Middle frontal gyrus (tissue), 1 donor: ENCODE results near the gene RAB26.

Experiments
- DNase-seq: peaks from one replicate; pipeline ENCODE4 v3.0.0-alpha.2; 2015; ENCODE audit warnings: low spot score; ENCODE audit errors: extremely low spot score

Gene RAB26

DNA sequence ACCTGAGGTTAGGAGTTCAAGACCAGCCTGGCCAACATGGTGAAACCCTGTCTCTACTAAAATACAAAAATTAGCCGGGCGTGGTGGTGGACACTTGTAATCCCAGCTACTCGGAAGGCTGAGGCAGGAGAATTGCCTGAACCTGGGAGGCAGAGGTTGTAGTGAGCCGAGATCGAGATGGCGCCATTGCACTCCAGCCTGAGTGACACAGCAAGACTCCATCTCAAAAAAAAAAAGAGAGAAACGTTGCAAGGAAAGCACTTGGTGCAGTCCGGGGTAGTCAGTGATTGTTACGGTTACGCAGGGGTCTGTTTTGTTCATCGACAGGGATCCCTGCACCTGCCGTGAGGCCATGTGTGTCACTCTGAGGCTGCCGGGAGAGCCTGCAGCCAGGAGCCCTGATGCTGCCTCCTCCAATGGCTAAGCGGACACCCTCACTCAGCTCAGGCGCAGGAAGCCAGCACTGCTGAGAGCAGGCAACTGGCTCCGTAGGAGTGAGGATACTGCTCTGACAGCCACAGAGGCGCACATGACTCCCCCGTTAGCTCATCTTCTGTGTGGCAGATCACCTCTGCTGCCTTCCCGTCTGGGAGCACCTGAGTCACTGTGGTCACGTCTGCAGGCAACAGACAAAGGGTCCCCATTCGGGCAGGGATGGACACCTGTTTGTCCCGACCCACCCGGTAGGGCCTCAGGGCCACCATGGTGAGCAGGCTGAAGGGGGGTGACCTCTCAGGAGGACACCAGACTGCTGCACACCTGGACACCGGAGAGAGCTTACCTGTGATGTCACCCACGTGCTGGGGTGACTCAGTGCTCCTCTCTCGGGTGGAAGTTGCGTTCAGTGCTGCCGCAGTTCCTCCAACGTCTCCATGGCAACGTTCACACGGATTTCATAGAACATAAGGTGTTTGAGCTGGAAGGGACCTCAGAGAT lies 5.2 kb upstream of the RAB26 start:
- DNase-seq, result peak; percentile 40

DNA sequence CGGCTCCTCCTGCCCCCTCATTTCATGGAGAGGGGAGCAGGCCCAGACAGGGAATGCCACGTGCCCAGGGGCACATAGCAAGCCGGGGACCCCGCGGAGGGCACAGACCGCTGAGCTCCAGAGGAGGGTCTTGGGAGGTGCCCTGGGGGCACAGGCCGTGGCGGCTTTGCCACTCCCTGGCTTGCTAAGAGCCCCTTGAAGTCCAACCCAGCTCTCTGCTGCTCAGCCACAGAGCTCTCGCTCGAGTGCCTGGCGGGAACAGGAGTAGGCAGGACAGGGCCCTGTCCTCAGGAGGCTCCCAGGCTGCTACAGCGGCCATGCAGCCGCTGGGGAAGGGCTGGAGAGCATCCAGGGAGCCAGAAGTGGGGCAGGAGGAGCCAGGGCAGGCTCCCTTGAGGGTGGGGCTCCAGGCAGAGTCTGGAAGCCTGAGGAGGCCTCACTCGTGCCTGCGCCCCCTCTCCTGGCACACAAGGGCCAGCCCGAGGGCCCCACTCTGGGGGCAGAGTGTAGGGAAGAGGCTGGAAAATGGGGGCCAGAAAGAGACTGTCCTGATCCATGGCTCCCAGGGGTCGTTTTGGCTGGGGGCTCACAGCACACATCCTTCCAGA lies 4.4 kb upstream of the RAB26 start:
- no peak for DNase-seq

- DNase-seq, result no peak
Measured at GRCh38 chr16:2145843-2146242, 2.6 kb upstream of the RAB26 start.

DNA sequence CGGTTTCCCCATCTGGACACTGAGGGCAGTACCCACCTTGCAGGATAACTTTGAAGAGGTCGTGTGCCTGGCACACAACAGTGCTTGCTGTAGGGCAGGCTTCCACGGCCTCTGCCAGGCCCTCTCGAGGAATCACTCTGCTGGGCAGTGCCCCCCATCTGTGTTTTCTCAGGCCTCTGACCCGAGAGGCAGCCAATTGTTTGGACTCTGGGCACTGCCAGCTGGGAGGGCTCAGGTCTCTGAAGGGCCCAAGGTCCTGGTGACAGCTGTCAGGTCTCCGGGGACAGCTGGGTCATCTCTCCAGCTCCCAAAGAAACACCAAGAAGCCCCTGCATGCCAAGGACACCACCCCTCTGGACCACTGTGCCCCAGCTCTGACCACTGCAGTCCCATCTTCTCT lies 1.0 kb upstream of the RAB26 start:
- no peak for DNase-seq

DNA sequence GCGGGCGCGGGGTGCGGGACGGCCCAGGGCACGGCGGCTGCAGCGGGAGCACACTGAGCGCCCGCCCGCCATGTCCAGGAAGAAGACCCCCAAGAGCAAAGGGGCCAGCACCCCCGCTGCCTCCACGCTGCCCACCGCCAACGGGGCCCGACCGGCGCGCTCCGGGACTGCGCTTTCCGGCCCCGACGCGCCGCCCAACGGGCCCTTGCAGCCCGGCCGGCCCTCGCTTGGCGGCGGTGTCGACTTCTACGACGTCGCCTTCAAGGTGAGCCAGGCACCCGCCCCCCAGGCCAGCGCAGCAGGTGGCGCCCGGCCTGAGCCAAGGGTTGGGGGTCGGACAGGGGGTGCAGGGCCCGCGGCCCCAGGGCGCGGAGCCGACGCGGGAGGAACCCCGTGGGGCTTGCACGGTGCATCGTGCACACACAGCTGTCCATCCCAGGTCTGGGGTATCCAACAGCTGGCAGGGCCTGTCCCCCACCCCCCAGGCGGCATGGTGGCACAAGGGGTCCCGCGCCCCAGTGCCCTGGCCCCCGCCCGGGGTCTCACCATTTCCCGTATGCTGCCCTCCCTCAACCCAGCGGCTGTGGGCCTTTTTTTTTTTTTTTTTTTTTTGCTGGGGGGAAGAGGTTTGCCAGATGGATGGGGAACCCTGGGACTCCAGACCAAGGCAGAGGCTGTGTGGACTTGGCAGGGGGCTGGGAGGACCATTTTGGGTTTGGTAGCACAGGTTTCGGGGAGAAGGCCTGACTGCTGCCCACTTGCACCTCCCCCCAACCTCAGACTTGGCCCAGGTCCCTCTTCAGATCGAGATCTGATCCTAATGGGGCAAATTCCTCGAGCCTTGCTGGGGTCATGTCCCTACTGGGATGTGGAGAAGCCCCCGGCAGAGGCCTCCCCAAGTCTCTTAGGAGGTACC lies 547 bp downstream of the RAB26 start:
- DNase-seq, result no peak

DNA sequence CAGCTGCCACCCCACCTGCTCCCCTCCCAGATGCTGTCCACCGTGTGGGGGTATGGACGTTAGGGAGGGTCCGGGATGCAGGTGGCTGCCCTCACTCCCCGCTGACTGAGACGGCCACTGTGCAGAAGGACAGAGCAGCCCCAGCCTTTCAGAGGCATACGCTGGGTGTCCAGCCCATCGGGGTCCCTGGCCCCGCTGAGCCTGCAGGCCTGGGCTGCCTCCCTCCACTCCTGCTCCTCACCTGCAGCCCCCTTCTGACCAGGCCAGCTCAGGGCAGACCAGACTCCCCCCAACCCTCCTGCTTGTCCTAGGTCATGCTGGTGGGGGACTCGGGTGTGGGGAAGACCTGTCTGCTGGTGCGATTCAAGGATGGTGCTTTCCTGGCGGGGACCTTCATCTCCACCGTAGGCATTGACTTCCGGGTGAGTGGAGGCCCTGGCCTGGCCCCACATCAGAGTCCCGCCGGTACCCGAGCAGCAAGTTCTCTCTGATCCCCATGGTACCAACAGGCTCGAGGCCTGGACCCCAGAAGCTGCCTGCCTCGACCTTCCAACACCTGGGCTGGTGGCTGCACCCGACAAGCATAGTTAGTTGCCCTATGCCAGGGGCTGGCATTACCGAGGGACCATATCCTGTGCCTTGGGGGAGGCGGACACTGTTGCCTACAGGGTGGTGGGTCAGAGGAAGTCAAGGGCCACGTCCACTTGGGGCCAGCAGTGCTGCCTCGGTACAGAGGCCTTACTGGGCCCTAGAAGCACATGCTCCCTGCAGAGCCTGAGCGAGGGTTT lies 1.4 kb downstream of the RAB26 start:
- DNase-seq, result no peak

- no peak for DNase-seq
Measured at GRCh38 chr16:2150418-2151187, 2.2 kb downstream of the RAB26 start.

GRCh38 chr16:2151188-2152091 lies 3.0 kb downstream of the RAB26 start:
- no peak for DNase-seq

DNA sequence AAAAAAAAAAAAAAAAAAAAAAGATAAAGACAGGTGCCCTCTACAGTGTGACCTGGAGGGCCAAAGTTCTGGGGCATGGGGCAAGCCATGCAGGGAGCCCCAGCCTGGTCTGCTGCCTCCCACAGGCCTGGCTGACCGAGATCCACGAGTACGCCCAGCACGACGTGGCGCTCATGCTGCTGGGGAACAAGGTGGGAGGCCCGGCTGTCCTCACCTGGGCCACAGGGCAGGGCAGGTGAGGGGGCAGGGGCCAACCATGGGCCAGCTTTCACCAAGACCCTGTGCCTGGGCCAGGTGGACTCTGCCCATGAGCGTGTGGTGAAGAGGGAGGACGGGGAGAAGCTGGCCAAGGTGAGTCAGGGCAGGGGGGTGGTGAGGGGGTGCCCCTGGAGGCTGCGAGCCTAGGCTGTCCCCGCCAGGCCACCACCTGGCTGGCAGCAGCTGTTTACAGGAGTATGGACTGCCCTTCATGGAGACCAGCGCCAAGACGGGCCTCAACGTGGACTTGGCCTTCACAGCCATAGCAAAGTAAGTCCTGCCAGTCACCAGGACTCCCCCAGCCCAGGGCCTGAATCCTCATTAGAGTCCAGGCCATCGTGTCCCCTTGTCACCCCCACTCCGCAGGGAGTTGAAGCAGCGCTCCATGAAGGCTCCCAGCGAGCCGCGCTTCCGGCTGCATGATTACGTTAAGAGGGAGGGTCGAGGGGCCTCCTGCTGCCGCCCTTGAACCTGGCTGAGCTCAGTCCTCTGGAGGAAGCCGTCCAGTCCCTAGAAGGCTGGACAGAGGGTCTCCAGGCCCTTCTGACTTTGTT lies 4.5 kb downstream of the RAB26 start:
- no peak for DNase-seq

DNA sequence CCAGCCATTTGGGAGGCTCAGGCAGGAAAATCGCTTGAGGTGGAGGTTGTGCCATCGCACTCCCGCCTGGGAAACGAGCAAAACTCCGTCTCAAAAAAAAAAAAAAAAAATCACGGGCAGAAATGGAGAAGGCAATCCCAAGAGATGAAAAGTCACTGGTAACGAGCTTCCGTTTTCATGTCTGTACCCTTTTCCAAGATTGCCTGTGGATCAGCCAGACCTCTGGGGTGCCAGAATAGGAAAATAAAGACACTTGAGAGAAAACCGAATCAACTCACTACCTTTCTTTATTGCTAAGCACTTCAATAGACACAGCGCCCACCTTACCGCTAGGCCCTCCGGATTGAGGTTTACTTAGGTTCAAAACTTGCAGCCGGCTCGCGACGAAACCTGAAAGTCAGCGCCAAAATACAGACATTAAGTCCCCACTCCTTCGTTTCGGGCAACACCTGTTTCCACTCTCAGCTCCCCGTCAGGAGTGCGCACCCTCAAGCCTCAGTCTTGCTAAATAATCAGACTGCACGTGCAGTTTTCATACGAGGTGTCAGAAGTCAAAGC lies 6.2 kb downstream of the RAB26 start:
- DNase-seq, result no peak

DNA sequence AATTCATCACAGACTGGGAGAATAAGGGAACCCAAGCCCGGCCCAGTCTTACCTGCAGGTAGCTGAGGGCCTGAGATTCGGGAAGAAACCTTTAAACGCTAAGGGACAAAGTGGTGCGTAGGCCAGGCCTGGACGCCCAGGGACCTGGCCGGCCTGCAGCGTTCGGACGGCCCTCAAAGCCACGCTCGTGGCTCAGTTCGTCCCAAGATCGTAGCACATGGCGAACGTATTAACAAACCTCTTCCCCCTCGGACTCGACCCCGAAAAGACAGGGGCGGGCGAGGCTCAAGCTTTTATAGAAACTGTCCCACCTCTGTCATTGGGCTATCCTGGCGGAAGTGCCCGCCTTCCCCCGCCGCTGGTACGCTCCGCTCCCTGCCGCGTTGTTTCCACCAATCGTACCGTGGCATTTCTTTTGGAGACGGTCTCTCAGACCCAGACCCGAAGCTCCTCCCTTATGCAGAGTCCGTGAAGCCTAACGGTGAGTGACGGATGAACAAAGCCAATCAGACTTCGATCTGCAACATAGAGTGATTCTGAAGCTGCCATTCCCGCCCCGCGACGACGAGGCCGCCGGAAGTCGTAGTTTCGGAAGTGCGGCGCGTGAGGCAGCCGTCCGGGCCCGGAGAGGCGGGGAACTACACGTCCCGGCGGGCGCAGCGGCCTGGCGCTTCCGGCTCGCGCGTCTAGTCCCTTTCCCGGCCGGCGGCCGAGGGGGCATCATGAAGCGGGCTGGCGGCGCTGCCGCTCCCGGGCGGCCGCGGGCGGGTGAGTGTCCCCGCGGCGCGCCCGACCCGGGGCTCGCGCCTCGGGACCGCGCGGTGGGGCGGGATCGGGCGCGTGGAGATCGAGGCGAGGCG lies 6.9 kb downstream of the RAB26 start, which contains the start of gene TRAF7:
Gene TRAF7, plus strand, starts transcription at position 692 of the 860 bp plus-strand sequence. CDS start 8,139 bp downstream, outside the sequence.
- DNase-seq, result peak; percentile 100

DNA sequence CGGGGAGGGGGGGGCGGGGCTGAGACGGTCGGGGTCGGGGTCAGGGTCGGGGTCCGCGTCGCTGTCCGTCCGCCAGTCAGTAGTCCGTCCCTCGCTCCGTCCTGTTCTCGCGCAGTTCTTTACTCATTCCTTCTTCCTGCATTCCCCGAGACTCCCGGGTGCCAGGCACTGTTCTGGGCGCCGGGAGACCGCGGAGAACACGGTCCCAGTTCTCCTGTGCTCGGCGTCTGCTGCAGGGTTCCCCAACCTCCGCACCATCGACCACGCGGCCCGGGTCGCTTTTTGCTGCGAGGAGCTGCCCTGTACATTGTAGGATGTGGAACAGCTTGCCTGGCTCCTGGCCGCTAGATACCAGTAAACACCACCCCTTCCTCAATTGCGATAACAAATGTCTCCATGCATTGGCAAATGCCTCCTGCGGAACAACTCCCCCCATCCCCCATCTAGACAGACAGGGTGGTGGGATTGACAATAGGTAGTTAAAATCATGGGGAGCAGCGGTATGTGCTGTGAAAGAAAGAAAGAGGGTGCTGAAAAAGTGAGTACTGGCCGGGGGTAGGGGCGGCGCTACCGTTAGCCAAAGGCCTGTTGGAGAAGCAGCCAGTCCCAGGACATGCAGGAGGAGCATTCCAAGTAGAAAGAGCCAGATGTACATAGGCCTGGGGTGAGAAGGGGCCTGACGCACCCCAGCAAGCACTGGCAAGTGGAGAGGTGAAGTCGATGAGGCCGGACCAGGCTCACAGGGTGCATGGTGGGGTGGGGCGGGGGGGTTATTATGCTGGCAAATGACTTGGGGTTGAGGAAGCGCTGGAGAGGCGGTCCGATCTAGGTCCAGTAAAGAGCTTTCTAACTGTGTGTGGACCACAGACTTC lies 7.8 kb downstream of the RAB26 start:
- DNase-seq, result no peak

DNA sequence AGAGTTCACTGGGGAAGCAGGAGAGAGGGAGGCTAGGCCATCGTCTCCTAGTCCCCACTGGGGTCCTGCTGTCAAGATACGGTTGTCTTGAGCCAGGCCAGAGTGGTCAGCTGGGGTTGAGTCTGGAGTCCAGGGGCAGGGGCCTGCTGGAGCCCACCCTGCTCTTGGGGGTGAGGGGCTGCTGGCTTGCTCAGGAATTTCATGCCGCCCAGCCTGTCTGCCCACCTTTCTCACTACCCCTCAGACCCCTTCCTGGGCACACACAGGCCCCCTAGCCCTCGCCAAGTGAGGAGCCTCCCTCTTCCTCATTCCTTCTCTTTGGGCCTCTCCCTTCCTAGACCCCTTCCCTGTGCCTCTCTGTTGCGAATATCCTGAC lies 8.4 kb downstream of the RAB26 start:
- DNase-seq, result no peak

- no peak for DNase-seq
Measured at GRCh38 chr16:2157480-2158261, 9.2 kb downstream of the RAB26 start.

GRCh38 chr16:2158262-2158638 lies 9.8 kb downstream of the RAB26 start:
- DNase-seq, result no peak
